NAMALWA (cell line): ENCODE data around the gene CACNA2D1.
"Not testable (repeated sequence)": the region's sequence is repeated elsewhere in the genome, so short reads cannot be mapped to it uniquely, and the experiment has no call there.

Experiments
- DNase-seq: peaks from one replicate; pipeline ENCODE4 v3.0.0-alpha.2; 2015; ENCODE audit warnings: low spot score

The CACNA2D1 gene

DNA sequence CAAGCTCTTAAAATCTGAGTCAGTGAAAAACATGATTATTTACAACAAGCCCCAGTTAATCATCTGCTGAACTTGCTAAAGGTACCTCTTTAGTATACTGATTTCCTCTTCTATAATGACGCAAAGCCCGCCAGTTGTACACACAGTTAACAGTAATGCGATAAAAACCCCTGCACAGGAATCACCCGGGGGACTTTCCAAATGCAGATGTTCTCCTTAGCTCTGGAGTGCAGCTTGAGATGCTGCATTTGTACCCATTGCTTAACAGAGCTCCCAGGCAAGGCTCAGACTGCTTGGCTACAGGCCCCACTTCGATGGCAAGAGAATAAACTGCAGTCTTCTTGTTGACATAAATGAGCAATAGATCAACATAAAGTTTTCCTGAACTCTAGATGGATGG lies 394.1 kb downstream of the CACNA2D1 start:
- no peak for DNase-seq

DNA sequence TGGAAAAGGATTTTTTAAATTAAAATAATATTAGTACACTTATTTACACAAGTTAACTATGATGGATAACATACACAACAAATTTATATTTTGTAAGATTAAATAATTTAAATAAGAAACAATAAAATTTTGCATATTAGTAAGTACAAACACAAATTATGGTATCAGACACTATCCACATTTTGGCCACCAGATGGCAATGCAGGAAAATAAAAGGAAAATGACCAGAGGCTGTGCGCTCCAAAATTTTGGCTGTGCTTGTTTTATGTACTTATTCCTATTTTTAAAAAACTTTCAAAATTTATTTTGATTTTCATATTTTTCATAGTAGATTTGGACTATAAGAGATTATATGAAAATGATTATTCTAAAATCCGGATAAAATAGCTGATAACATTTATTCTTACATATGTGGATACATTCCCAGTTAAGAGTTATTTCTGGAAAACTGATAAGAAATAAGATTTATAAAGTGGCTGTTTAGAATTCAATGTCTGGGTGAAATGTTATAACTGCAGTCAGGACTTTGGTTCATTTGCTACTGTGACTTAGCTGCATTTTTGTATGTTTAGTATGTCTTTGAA lies 399.0 kb downstream of the CACNA2D1 start:
- peak; percentile 80 for DNase-seq

DNA sequence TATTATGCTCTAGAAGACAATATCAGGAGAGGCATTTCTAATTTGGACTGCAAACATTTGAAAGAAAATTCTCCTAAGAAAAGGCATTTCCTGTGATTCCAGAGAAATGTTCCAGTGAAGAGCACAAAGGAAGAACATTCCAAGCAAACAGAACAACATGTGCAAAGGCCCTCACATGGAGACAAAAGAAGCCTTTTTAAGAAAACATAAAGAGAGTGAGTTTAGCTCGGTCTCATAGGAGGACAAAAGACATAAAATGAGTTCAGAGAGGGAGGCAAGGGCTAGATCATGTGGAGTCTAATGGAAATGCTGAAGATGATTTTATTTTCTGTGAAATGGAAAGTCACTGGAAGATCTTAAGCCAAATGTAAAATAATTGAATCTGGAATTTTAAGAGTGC lies 404.0 kb downstream of the CACNA2D1 start:
- no peak for DNase-seq

DNA sequence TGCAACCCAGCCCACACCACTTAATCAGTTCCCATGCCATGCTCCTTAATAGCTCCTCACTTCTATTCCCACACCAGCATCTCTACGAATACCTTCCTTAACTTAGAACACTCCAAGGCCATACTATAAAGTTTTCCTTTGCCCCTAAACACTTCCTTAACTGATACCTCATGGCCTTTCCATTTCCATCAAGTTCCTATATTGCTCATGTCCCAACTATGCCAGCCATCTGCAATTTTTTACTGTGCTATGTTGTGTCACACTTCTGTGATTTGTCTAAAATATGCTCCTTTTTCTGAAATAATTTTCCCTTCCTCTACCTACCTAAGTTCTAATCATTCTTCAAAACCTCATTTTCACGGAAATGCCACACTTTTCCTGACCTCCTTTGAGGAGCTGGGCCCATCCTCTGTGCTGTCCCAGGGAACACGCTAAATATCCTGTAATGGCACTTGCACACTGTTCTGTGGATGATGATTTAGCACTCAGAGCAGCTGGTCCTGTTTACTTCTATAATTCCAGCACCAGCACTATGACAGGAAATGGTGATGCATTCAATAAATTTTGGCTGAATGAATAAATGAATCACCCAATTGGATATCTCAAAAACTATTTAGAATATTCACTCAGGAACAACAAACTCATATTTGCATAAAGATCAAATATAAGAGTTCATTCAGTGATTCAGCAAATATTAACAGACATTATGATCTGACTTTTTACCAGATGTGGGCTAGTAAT lies 407.3 kb downstream of the CACNA2D1 start:
- no peak for DNase-seq

DNA sequence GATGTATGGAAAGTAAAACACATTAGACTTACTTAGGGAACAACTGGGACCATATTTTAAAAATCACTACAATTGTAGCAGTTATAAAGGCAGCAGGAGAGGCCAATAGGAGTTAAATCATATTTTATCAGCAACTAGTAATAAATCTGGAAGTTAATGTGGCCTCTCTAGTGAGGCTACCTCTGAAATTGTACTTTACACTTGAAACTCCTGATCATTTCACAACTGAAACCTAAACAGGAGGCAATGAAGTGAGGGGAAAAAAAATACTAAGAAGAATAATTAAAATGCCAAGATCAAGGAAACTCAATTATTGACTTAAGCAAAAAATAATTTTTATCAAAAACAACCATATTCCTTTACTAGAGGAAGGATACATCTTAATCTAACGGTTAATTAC lies 408.1 kb downstream of the CACNA2D1 start:
- no peak for DNase-seq

DNA sequence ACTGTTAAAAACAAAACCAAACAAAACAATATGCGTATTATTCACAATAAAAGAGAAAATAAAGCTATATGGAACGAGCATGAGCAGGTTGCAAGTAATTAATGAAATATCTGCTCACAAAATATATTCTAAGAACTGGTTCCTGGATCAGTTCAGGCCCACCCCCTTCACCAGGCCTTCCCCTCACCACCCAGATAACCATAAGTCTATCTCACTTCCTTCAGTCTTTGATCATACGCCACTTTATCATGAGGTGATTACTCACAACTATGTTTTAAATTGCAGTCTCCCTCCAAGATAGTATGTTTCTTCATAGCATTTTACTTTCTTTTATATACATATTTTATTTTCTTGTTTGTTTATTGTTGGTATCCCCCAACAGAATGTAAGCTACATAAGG lies 410.7 kb downstream of the CACNA2D1 start:
- DNase-seq, result no peak

DNA sequence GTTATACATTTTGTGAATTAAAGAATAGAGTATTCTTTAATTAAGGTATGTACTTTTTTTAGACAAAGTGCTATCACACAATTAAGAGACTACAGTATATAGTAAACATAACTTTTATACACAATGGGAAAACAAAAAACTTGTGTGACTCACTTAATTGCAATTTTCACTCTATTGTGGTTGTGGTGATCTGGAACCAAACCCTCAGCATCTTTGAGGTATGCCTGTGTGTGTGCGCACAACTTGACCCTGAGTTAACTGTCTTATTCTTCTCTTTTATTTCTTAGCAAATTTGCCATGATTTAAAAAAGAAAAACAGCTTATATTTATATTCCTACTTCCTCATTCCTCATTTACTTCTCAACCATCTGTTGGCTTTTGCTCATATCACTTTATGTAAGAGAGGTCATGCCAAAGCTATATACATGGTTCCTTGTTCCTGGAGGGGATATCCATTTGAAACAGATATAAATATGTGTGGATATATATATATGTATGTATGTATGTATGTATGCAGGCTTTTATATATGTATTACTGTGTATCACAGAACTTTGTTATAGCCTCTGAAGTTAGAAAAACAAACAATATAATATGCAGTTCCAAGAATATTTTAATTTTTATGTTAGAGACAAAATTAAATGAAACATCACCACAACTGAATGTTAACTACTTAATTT lies 414.2 kb downstream of the CACNA2D1 start:
- DNase-seq, result no peak

DNA sequence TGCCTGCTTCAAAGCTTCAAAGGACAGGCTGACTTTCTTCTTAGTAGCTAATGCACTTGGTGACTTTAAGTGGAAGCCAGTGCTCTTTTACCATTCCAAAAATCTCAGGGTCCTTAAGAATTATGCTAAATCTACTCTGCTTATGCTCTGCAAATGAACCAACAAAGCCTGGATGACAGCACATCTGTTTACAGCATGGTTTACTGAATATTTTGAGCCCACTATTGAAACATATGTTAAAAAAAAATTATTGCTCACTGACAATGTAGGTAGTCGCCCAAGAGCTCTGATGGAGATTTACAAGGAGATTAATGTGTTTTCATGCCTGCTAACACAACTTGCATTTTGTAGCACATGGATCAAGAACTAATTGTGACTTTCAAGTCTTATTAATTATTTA lies 415.5 kb downstream of the CACNA2D1 start:
- no peak for DNase-seq

DNA sequence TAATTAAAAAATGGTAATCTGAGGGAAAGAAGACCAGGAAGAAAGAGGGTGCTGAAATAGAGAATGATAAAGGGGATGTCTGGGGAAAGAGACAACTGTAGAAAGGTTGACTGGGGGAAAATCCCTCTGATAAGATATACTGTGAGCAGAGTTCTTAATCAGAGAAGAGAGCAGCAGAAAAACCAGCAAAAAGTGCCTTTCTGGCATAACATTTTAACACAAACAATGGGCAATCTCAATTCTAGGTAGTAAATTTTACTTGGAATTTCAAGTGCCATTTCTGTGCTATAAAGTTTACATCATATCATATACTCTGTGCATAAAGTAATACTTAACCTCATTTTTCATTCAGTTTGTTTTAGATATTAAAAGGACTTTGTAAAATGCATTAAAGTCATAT lies 421.9 kb downstream of the CACNA2D1 start:
- no peak for DNase-seq

DNA sequence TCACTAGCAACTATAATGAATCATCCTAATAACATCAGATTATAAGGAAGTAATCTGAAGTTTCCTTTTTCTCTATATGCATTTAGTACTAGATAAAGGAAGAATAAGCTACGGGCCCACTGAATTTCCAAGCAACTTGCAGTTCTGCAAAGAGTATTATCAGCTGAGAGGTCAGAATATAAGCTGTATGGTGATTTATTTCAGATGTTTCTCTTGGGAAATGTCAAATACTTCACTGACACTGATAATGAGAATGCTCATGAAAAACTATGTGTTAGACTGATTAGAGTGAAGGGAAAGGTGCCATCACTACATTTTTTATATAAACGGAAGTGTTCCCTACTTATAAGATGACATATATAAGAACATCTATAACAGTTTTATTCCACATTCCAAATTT lies 422.5 kb downstream of the CACNA2D1 start:
- DNase-seq, result no peak

DNA sequence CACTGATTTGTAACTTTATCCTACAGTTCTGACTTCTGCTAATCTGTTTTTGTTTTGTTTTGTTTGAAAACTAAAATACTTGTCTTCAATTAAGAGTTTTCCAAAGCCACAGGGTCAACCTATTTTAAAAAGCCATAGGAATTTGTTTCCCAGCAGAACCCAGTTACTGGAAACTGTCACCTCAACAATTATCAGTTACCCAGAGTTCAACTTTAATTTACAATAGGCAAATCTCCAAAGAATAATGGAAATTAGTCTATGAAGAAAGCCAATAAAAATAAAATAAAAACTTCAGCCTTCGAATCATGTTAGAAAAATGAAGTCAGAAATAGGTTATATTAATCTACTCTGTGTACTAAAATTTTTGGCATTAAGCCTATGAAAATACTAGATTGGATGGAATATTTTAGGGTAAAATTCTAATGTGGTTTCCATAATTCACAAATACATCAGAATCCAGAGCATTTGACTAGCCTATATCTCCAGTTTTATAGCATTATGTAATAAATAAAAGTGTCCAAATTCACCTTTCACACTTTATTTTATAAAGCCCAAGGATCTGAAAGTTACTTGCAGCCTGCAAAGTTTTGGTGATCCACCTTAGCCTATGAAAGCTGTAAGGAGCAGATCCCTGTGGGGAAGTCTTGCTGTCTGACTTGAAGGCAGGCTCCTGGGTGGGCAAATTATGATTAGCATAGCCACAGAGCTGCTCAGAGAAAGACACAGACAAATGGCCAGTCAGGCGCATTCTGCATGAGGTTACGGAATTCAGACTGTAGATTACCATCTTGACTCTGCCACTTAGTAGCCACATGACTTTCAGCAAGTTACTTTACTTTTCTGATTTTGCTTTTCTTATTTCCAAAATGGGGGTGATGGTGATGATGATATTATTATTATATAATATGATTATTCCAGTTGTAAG lies 423.8 kb downstream of the CACNA2D1 start:
- no peak for DNase-seq

DNA sequence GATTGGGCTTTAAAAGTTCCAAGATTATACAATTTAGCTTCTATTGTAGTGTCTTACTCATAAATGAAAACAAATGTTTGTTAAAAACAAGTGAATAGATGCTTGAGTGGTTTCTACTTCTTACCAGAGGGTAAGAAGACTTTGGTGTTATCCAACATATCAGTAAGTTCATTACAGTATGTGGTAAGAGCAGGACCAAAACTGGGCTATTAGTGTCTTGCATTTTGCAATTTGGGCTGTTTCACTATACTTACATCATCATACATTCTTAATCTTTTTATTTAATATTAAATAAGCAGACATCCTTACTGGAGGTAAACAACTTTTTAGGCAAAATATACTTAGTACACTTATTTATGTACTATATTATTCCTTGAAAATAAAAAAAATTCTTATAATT lies 425.4 kb downstream of the CACNA2D1 start:
- no peak for DNase-seq

DNA sequence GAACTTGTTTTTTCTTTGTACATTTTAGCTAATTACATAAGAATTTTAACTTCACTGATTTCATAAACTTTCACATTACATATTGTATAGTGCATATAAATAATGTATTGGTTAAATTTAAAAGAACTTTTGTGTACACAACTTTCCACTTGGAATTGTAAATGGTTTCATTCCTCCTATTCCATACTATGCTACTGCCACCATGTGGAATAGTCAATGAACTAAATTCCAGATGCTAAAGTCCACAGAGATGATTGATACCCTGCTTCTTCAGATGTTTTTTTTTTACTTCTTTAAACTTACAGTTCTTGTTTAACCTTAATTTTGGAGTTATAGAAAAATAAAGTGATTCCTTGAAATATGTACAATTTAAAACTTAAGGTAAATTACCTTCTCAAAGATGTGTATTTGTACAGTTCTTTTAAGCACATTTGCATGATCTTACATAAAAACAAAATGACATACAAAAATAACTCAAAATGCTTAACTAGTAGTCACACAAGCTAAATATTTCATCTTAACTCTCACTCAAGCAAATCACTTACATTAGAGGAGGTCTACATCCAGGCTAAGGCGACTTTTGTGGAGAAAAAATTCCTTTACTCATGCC lies 426.1 kb downstream of the CACNA2D1 start:
- DNase-seq, result peak; percentile 49

DNA sequence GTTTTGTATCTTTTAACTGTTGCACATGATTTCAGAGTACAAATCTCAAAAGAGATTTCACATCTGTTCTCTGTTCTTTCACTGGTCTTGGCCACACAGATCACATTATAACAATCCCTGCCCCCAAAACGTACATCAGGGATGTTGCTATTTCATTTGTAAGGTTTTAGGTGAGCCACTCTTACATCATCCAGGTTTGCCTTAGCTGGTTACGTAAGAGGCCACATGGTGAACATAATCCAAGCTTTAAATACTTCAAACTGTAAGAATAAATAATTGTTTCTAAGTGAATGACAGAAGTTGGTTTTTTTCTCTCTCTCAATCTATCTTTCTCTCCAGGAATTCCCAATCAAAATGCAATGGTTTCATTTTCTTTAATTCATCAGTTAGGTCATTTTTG lies 427.8 kb downstream of the CACNA2D1 start:
- DNase-seq, result no peak

DNA sequence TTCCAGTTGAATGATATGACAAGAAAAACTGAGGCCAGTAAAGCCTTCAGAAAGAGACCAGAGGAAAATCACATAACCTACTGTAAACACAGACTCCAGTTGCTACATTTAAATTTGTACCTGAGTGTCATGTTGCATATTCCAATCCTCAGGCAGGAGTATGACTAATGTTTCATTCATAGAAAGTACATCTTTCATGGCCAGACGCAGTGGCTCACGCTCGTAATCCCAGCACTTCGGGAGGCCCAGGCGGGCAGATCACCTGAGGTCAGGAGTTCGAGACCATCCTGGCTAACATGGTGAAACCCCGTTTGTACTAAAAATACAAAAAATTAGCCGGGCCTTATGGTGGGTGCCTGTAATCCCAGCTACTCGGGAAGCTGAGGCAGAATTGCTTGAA lies 429.0 kb downstream of the CACNA2D1 start:
- not testable (repeated sequence) for DNase-seq

DNA sequence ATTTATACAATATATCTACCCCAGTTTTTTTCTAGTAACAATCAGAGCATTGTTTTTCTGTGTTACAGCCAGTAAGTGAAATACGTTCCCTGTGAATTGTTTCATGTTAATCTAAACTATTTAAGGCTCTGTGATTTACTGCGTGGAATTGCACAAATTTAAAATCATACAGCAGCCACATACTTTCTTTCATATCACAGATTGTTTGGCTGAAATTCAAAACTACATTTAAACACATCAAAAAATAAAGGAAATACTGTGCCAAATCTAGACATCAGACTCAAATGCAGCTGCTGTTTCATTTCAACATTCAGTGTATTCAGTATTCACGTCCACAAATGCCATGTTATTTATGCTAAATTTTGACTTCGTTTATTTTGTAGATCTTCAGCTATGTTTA lies 431.1 kb downstream of the CACNA2D1 start:
- no peak for DNase-seq

DNA sequence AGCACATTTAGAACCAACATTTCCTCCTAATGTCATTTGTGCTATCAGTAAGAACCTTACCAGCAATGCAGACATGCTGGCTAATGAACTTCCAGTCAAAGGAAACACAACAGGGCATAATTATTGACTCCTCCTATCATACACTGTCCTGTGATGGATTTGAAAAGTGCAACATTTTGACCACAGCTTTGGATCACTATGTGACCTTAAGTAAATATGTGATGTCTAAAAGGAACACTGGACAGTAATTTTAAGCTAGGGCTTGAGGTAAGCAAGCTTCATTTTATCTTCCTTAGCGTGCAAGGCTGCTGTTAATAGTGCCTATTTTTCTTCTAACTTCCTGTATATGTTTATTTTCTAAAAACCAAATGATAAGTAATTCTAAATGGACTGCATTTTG lies 433.2 kb downstream of the CACNA2D1 start:
- DNase-seq, result no peak

DNA sequence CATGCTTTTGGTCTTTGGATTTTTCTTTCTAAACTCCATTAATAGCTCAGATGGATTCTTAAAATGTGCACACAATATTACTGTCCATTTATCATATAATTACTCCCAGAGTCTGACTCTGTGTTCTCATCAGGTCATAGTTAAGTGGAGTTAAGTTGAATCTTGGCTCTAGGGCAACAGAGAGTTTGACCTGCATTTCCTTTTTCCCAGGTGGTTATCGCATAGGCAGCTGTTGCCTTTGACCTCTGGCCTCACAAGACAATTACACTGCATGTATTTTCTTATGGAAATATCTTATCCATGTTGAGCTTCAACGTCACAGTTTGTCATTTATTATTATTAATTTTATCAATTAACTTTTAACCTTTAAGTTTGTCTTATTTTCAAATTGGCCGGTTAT lies 436.3 kb downstream of the CACNA2D1 start:
- no peak for DNase-seq

DNA sequence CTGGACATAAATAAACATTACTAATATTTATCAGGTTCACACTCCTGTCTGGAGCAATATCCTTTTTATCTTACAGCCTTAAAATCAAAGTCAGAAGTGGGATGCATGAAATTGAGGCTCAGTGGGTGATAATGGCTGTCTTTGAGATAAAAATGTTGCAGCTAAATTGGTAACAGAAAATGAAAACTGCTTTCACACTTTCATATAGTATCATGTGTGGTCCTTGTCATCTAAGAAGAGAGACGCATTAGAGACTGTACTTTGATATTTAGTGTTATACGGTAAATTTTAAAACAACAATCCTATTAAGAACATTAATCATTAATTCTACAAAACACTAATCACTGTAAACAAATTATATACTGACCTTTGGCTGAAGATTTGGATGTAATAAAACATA lies 438.5 kb downstream of the CACNA2D1 start:
- DNase-seq, result no peak

DNA sequence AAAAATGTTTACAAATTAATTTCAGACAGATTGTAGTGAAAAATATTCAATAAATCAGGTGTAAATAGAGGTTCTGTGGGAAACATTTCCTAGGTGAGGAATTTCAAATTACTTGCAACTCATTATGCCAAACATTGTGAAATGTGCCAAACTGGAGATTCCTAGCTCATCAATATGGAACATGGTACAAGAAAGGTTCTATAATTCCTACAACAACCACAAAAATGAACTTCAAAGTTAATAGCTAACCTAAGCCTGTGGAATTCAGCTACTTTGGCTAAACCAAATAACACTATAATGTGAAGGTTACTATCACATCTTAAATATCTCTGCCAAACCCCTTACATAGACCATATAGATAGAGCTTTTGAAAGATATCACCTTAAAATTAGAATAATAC lies 450.4 kb downstream of the CACNA2D1 start:
- no peak for DNase-seq

DNA sequence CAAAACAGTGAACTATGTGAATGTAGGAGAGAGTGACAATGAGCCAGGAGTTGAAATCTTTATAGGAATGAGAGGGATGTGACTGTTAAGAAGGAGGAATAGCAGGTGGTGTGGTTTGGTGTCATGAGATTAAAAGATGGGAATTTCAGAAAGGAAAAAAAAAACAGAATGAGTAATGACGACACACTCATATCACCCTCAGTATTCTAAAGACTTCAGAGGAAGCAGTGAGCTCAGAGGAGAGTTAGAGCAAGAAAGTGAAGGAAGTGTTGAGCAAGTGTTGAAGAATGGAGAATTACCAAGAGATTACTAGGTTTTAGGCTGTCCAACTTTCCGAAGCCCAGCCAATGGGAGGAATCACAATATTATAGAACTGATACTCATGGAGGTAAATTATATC lies 453.2 kb downstream of the CACNA2D1 start:
- no peak for DNase-seq
